Type B pancreatic cell (in vitro differentiated cells): ENCODE data around the gene HPGDS. TPM values are rescaled to one million over a fixed set of nuclear protein-coding genes. Genes with fewer than 3 reads are reported as not detected.

Experiments
- DNase-seq: peaks from one replicate; pipeline ENCODE4 v3.0.0; 2021; ENCODE audit warnings: mixed read lengths; ENCODE audit not compliant: unreplicated experiment; ENCODE audit errors: extremely low spot score
- H3K27ac Mint-ChIP-seq: 2 replicates; pipeline ENCODE4 v1.8.0; 2021; ENCODE audit warnings: mild to moderate bottlenecking, mixed read lengths
- H3K27me3 Mint-ChIP-seq: 2 replicates; pipeline ENCODE4 v1.8.0; 2021; ENCODE audit warnings: mixed read lengths
- H3K36me3 Mint-ChIP-seq: 2 replicates; pipeline ENCODE4 v1.8.0; 2021; ENCODE audit warnings: mixed read lengths
- H3K4me1 Mint-ChIP-seq: one replicate; pipeline ENCODE4 v1.8.0; 2021; ENCODE audit warnings: mixed read lengths; ENCODE audit not compliant: unreplicated experiment
- H3K4me3 Mint-ChIP-seq: 2 replicates; pipeline ENCODE4 v1.8.0; 2021; ENCODE audit warnings: mild to moderate bottlenecking, mixed read lengths
- H3K9me3 Mint-ChIP-seq: 2 replicates; pipeline ENCODE4 v1.8.0; 2021; ENCODE audit warnings: mixed read lengths
- CTCF ChIP-seq: fragments of 200-600 bp; sonication (generic); conservative IDR thresholded peaks from 2 replicates; pipeline ENCODE4 v1.5.0; 2021; ENCODE audit warnings: antibody characterized with exemption, mild to moderate bottlenecking
- total RNA-seq: library from RNA; stranded (reverse); gene quantifications from 2 replicates; pipeline ENCODE4 v1.2.1, GENCODE V29; 2021; ENCODE audit warnings: low replicate concordance

Gene HPGDS
- total RNA-seq, 1 donor from 2014 or later, result not detected

- no peaks in the 10 kb centered on the region for H3K9me3 Mint-ChIP-seq
- no peaks in the 10 kb centered on the region for H3K4me1 Mint-ChIP-seq
- H3K27ac Mint-ChIP-seq, result no peak overlapping the region
- no peaks in the 10 kb centered on the region for H3K27me3 Mint-ChIP-seq
- DNase-seq, result no peak
- no peak for TF ChIP-seq CTCF
- H3K4me3 Mint-ChIP-seq, result no peak overlapping the region
- H3K36me3 Mint-ChIP-seq, result peaks cover 31% of the 10 kb centered on the region
Measured at GRCh38 chr4:94277534-94277933, 65.1 kb downstream of the HPGDS start.

GRCh38 chr4:94276204-94276603, 66.4 kb downstream of the HPGDS start:
- TF ChIP-seq CTCF, result no peak
- Mint-ChIP-seq H3K4me3 (no peak overlapping the region), H3K4me1 (no peaks in the 10 kb centered on the region), H3K27ac (no peak overlapping the region), H3K27me3 (no peaks in the 10 kb centered on the region), H3K36me3 (peaks cover 30% of the 10 kb centered on the region), H3K9me3 (no peaks in the 10 kb centered on the region)
- DNase-seq, result no peak

GRCh38 chr4:94274912-94275311, 67.7 kb downstream of the HPGDS start:
- Mint-ChIP-seq H3K4me1 (no peaks in the 10 kb centered on the region), H3K36me3 (peaks cover 25% of the 10 kb centered on the region), H3K27ac (no peak overlapping the region), H3K9me3 (no peaks in the 10 kb centered on the region), H3K27me3 (no peaks in the 10 kb centered on the region), H3K4me3 (no peak overlapping the region)
- TF ChIP-seq CTCF, result no peak
- no peak for DNase-seq

- H3K27ac Mint-ChIP-seq, result no peak overlapping the region
- H3K36me3 Mint-ChIP-seq, result peaks cover 12% of the 10 kb centered on the region
- no peak for DNase-seq
- no peaks in the 10 kb centered on the region for H3K9me3 Mint-ChIP-seq
- no peaks in the 10 kb centered on the region for H3K27me3 Mint-ChIP-seq
- TF ChIP-seq CTCF, result no peak
- H3K4me1 Mint-ChIP-seq, result no peaks in the 10 kb centered on the region
- no peak overlapping the region for H3K4me3 Mint-ChIP-seq
Measured at GRCh38 chr4:94271248-94271647, 71.4 kb downstream of the HPGDS start.

GRCh38 chr4:94267037-94267436, 75.6 kb downstream of the HPGDS start:
- Mint-ChIP-seq H3K4me1 (no peaks in the 10 kb centered on the region), H3K27ac (no peak overlapping the region), H3K27me3 (no peaks in the 10 kb centered on the region), H3K9me3 (no peaks in the 10 kb centered on the region), H3K4me3 (no peak overlapping the region), H3K36me3 (peaks cover 14% of the 10 kb centered on the region)
- no peak for TF ChIP-seq CTCF
- DNase-seq, result no peak
